Measurements from ENCODE around the gene RHOA. TPM values are rescaled to one million over a fixed set of nuclear protein-coding genes. Genes with fewer than 3 reads are reported as not detected.
"Not testable (repeated sequence)": the region's sequence is repeated elsewhere in the genome, so short reads cannot be mapped to it uniquely, and the experiment has no call there.

Gene RHOA
- polyA plus RNA-seq, 2 of the 4 experiments (the other 2 are of a cell fraction): 332 to 549 TPM

GRCh38 chr3:49333091-49333490 lies 78.7 kb downstream of the RHOA start:
- POLR2A ChIA-PET: interaction anchor here (0.6 to 0.7 kb wide), 2 partner anchors 55 to 84 kb away, joined by 3 read pairs; no protein-coding TSS in a partner anchor
- H3K9me3 ChIP-seq: no peaks in the 10 kb centered on the region
- CTCF ChIA-PET: interaction anchor here (1.5 kb wide), 1 partner anchor 116 kb away, joined by 4 read pairs; no protein-coding TSS in a partner anchor
- no peak overlapping the region for H3K4me3 ChIP-seq
- no peak for FAIRE-seq
- no peak overlapping the region for H3K4me2 ChIP-seq
- TF ChIP-seq KDM5A (IDR thresholded peaks at IDR 0.05) (no peak), CHD4 (IDR thresholded peaks at IDR 0.05; ENCODE audit: borderline replicate concordance) (no peak), CBX8 (IDR thresholded peaks at IDR 0.05) (no peak), HOXA7 (CRISPR knock-in tag; IDR thresholded peaks at IDR 0.05) (no peak), FOSB (CRISPR knock-in tag; IDR thresholded peaks at IDR 0.05) (no peak), CEBPB (IDR thresholded peaks at IDR 0.05) (no peak), KDM1A (IDR thresholded peaks at IDR 0.05; ENCODE audit: low read depth) (no peak), FOXS1 (CRISPR knock-in tag; IDR thresholded peaks at IDR 0.05) (no peak), HES2 (IDR thresholded peaks at IDR 0.05) (no peak), MYC (IDR thresholded peaks at IDR 0.05; ENCODE audit: borderline replicate concordance, low read length) (no peak), EHMT2 (IDR thresholded peaks at IDR 0.05; ENCODE audit: low read depth) (no peak), JUN (IDR thresholded peaks at IDR 0.05) (no peak), CHD2 (IDR thresholded peaks at IDR 0.05; ENCODE audit: low read length, partially characterized antibody) (no peak), POLR2AphosphoS2 (conservative IDR thresholded peaks at IDR 0.05; ENCODE audit: low read length) (no peak), MAZ (IDR thresholded peaks at IDR 0.05; ENCODE audit: borderline replicate concordance, low read depth, low read length) (no peak), TP53 (CRISPR knock-in tag; IDR thresholded peaks at IDR 0.05) (no peak), E2F6 (IDR thresholded peaks at IDR 0.05; ENCODE audit: borderline replicate concordance, low read depth) (no peak)
- WGBS (ENCODE audit: missing lambda C conversion rate): 91% methylated on average over 3 of the region's 3 CpGs
- H3K27ac ChIP-seq: no peak overlapping the region
- no peaks in the 10 kb centered on the region for H3K4me1 ChIP-seq
- DNase-seq (ENCODE audit: low read depth in 1 of 2, low spot score in 1 of 2): no peak
- ATAC-seq: no peak

- 90% methylated on average over 4 of the region's 4 CpGs for WGBS (ENCODE audit: missing lambda C conversion rate)
- CTCF ChIA-PET: interaction anchor here (1.5 kb wide), 1 partner anchor 11 kb away, joined by 3 read pairs; the partner anchor contains the start of gene USP4
These were observed 82.6 kb downstream of the RHOA start for GRCh38 chr3:49329186-49329585.

GRCh38 chr3:49328350-49328749 lies 83.4 kb downstream of the RHOA start:
- H3K4me1 ChIP-seq; H3K9me3 ChIP-seq; DNase-seq (ENCODE audit: low read depth in 1 of 2, low spot score in 1 of 2); H3K4me3 ChIP-seq; H3K27ac ChIP-seq; ATAC-seq; H3K4me2 ChIP-seq; FAIRE-seq; CTCF ChIA-PET; POLR2A ChIA-PET: not testable (repeated sequence)
- WGBS (ENCODE audit: missing lambda C conversion rate): 94% methylated on average over 2 of the region's 2 CpGs

More at GRCh38 chr3:49329186-49329585, 82.6 kb downstream of the RHOA start:
- DNase-seq (ENCODE audit: low read depth in 1 of 2, low spot score in 1 of 2) (no peak), FAIRE-seq (no peak), ATAC-seq (no peak)
- POLR2A ChIA-PET: no interaction called here
- Histone ChIP-seq H3K4me1 (no peaks in the 10 kb centered on the region), H3K27ac (no peak overlapping the region), H3K4me3 (no peak overlapping the region), H3K9me3 (no peaks in the 10 kb centered on the region), H3K4me2 (no peak overlapping the region)
- TF ChIP-seq ZSCAN20 (CRISPR knock-in tag; IDR thresholded peaks at IDR 0.05) (no peak), HDAC2 (IDR thresholded peaks at IDR 0.05) (no peak), ESRRA (IDR thresholded peaks at IDR 0.05; ENCODE audit: borderline replicate concordance, low read length) (no peak), ATOH8 (CRISPR knock-in tag; IDR thresholded peaks at IDR 0.05; ENCODE audit: low read depth) (no peak), RCOR1 (IDR thresholded peaks at IDR 0.05; ENCODE audit: low read depth, low read length) (no peak), POLR2AphosphoS2 (conservative IDR thresholded peaks at IDR 0.05; ENCODE audit: low read length) (no peak), NR3C1 (IDR thresholded peaks at IDR 0.05) (no peak), RAD21 (conservative IDR thresholded peaks at IDR 0.05 in 1 of 2, IDR thresholded peaks at IDR 0.05 in 1 of 2) (no peak), ELK1 (IDR thresholded peaks at IDR 0.05; ENCODE audit: low read depth, low read length) (no peak)
